T-cell (primary cell): ENCODE data around the gene GNG7. TPM values are rescaled to one million over a fixed set of nuclear protein-coding genes. Genes with fewer than 3 reads are reported as not detected.
"Not testable (repeated sequence)": the region's sequence is repeated elsewhere in the genome, so short reads cannot be mapped to it uniquely, and the experiment has no call there.

Experiments used
- ATAC-seq, 4 experiments: fragments of 200-7000 bp in 3 of 4; fragments of 150-1000 bp in 1 of 4; cut with Tn5 transposase; replicated peaks in 1 of 4; 1 replicate in 3 of 4; 2 replicates in 1 of 4; pipeline ENCODE4 v1.10.0; 2021; ENCODE audit warnings: moderate library complexity in 3 of 4, mild to moderate bottlenecking in 2 of 4, moderate number of reproducible peaks in 1 of 4
- CTCF ChIA-PET, 2 donors: fragments of 300-600 bp; sonication (Branson Sonifier 250); formaldehyde crosslinking; loops; one replicate each; lab custom pipeline; 2022; ENCODE audit warnings: antibody characterized with exemption in 2 of 2; lab: Charles Lee
- POLR2A ChIA-PET, 2 donors: fragments of 300-600 bp; sonication (Branson Sonifier 250); formaldehyde crosslinking; loops; one replicate each; lab custom pipeline; 2022; ENCODE audit warnings: antibody characterized with exemption in 2 of 2; lab: Charles Lee
- DNase-seq, 35 experiments: peaks; one replicate each; pipeline versions ENCODE4 v3.0.0 to v3.0.0-alpha.2; 2013 to 2023
- H3K27ac ChIP-seq: one replicate; pipeline ENCODE4 v1.5.1; 2013; ENCODE audit warnings: low read length
- H3K27me3 ChIP-seq, 2 experiments: replicated peaks in 1 of 2; 1 replicate in 1 of 2; 2 replicates in 1 of 2; pipeline versions ENCODE4 v1.6.1 to v1.7.0; 2013; ENCODE audit warnings: low read length in 1 of 2, mixed read lengths in 1 of 2; ENCODE audit not compliant: control insufficient read depth in 2 of 2, insufficient read depth in 2 of 2; ENCODE audit errors: extremely low read depth in 1 of 2
- H3K36me3 ChIP-seq, 2 donors: 1 replicate in 1 of 2; 2 replicates in 1 of 2; pipeline versions ENCODE4 v1.6.1 to v1.7.0; 2013; ENCODE audit warnings: low read length in 1 of 2; ENCODE audit not compliant: control insufficient read depth in 2 of 2, insufficient read depth in 1 of 2; ENCODE audit errors: extremely low read depth in 1 of 2
- H3K4me1 ChIP-seq, 2 experiments: 1 replicate in 1 of 2; 2 replicates in 1 of 2; pipeline versions ENCODE4 v1.6.1 to v1.7.0; 2013; ENCODE audit warnings: low read length in 2 of 2, mixed read lengths in 1 of 2; ENCODE audit not compliant: insufficient read depth in 2 of 2, control insufficient read depth in 1 of 2; ENCODE audit errors: extremely low read depth in 1 of 2
- H3K4me3 ChIP-seq, 2 donors: 1 replicate in 1 of 2; 2 replicates in 1 of 2; pipeline versions ENCODE4 v1.5.1 to v1.7.0; 2013; ENCODE audit warnings: mild to moderate bottlenecking in 2 of 2, low read length in 1 of 2, moderate library complexity in 1 of 2; ENCODE audit not compliant: control insufficient read depth in 1 of 2; ENCODE audit errors: extremely low read depth in 1 of 2
- H3K9me3 ChIP-seq: 2 replicates; pipeline ENCODE4 v1.7.0; 2013
- H3K27ac Mint-ChIP-seq, 2 donors: one replicate each; pipeline ENCODE4 v1.8.0; 2020 to 2021; ENCODE audit warnings: mild to moderate bottlenecking in 2 of 2, mixed read lengths in 2 of 2
- H3K27me3 Mint-ChIP-seq, 2 donors: one replicate each; pipeline ENCODE4 v1.8.0; 2021 to 2022; ENCODE audit warnings: mixed read lengths in 2 of 2
- H3K36me3 Mint-ChIP-seq: one replicate; pipeline ENCODE4 v1.8.0; 2021; ENCODE audit warnings: mixed read lengths
- H3K4me1 Mint-ChIP-seq, 3 donors: one replicate each; pipeline ENCODE4 v1.8.0; 2020 to 2022; ENCODE audit warnings: mixed read lengths in 3 of 3, mild to moderate bottlenecking in 1 of 3
- H3K4me3 Mint-ChIP-seq, 3 donors: one replicate each; pipeline ENCODE4 v1.8.0; 2020 to 2022; ENCODE audit warnings: mild to moderate bottlenecking in 3 of 3, mixed read lengths in 3 of 3, moderate library complexity in 3 of 3
- H3K9me3 Mint-ChIP-seq, 3 donors: one replicate each; pipeline ENCODE4 v1.8.0; 2020 to 2022; ENCODE audit warnings: mixed read lengths in 3 of 3
- WGBS: methylation state at CpG from one replicate; pipeline ENCODE4 v1.1.5; 2013; ENCODE audit warnings: missing lambda C conversion rate; ENCODE audit not compliant: insufficient coverage; 5-methylcytosine and 5-hydroxymethylcytosine counted together
- total RNA-seq, 35 experiments: library from RNA in 6 of 35; stranded (reverse) in 6 of 35; fragments of 120-200 nt in 1 of 35; gene quantifications; one replicate each; pipeline versions ENCODE4 v1.2.1 to v1.2.4 and lab custom pipeline; 2013 to 2026

GNG7 gene
- total RNA-seq, 5 donors from 2014 or later (not counting 1 experiment from before 2014, with no cell fraction given): 4.5 to 7.2 (median 5.7) TPM

- WGBS: 96% methylated on average over 11 of the region's 13 CpGs
- H3K9me3 Mint-ChIP-seq: no peaks in the 10 kb centered on the region
- no peak overlapping the region for H3K27ac ChIP-seq
- H3K27me3 Mint-ChIP-seq: no peaks in the 10 kb centered on the region
- POLR2A ChIA-PET: no interaction called here
- H3K4me3 ChIP-seq: no peak overlapping the region
- H3K9me3 ChIP-seq: no peaks in the 10 kb centered on the region
- no peaks in the 10 kb centered on the region for H3K36me3 ChIP-seq
- H3K27me3 ChIP-seq: no peaks in the 10 kb centered on the region
- H3K4me1 Mint-ChIP-seq: peaks cover 18 to 30% (median 29%) of the 10 kb centered on the region in 3 donors
- H3K4me3 Mint-ChIP-seq: no peak overlapping the region
- H3K36me3 Mint-ChIP-seq: no peaks in the 10 kb centered on the region
- ATAC-seq (no peak), DNase-seq (no peak)
- H3K4me1 ChIP-seq: peaks cover 6 to 22% of the 10 kb centered on the region in 2 experiments
- no peak overlapping the region for H3K27ac Mint-ChIP-seq
- CTCF ChIA-PET: no interaction called here
These were observed 142.1 kb downstream of the GNG7 start for GRCh38 chr19:2560369-2560768.

- H3K4me1 Mint-ChIP-seq: peaks cover 18 to 29% (median 28%) of the 10 kb centered on the region in 3 donors
- ChIA-PET POLR2A (no interaction called here), CTCF (no interaction called here)
- no peaks in the 10 kb centered on the region for H3K27me3 Mint-ChIP-seq
- Histone ChIP-seq H3K36me3 (no peaks in the 10 kb centered on the region), H3K4me1 (peaks cover 6 to 22% of the 10 kb centered on the region in 2 experiments), H3K4me3 (no peak overlapping the region), H3K9me3 (no peaks in the 10 kb centered on the region), H3K27me3 (no peaks in the 10 kb centered on the region), H3K27ac (no peak overlapping the region)
- WGBS: no CpG with 5 or more reads among the region's 2 CpGs
- DNase-seq: no peak
- no peak for ATAC-seq
- H3K27ac Mint-ChIP-seq: no peak overlapping the region
- no peak overlapping the region for H3K4me3 Mint-ChIP-seq
- H3K36me3 Mint-ChIP-seq: no peaks in the 10 kb centered on the region
- no peaks in the 10 kb centered on the region for H3K9me3 Mint-ChIP-seq
These were observed 144.0 kb downstream of the GNG7 start for GRCh38 chr19:2558543-2558942.

DNA sequence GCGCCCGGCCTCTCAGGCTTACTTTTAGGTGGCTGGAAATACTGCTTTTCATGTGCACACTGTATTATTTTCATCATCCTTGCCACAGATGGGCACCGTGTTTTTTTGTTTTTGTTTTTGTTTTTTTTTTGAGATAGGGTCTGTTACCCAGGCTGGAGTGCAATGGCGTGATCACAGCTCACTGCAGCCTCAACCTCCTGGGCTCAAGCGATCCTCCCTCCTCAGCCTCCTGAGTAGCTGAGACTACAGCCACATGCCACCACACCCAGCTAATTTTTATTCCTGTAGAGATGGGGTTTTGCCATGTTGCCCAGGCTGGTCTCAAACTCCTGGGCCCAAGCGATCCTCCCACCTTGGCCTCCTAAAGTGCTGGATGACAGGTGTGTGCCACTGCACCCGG is 144.4 kb downstream of the GNG7 start:
- H3K27me3 ChIP-seq, POLR2A ChIA-PET, H3K9me3 ChIP-seq, DNase-seq, H3K9me3 Mint-ChIP-seq, H3K27ac Mint-ChIP-seq, ATAC-seq, H3K36me3 Mint-ChIP-seq, CTCF ChIA-PET, H3K36me3 ChIP-seq, H3K27me3 Mint-ChIP-seq, H3K4me3 Mint-ChIP-seq, H3K4me3 ChIP-seq, H3K27ac ChIP-seq: not testable (repeated sequence)
- 52% methylated on average over 3 of the region's 7 CpGs for WGBS
- peaks cover 17 to 28% (median 25%) of the 10 kb centered on the region in 3 donors for H3K4me1 Mint-ChIP-seq
- H3K4me1 ChIP-seq: peaks cover 6 to 22% of the 10 kb centered on the region in 2 experiments

GRCh38 chr19:2557093-2557440 is 145.4 kb downstream of the GNG7 start:
- 93% methylated on average over 17 of the region's 17 CpGs for WGBS
- H3K4me3 ChIP-seq: no peak overlapping the region
- no peaks in the 10 kb centered on the region for H3K27me3 ChIP-seq
- ChIA-PET POLR2A (no interaction called here), CTCF (no interaction called here)
- DNase-seq: no peak
- no peak overlapping the region for H3K4me3 Mint-ChIP-seq
- no peaks in the 10 kb centered on the region for H3K36me3 ChIP-seq
- H3K27ac Mint-ChIP-seq: no peak overlapping the region
- no peaks in the 10 kb centered on the region for H3K36me3 Mint-ChIP-seq
- H3K27ac ChIP-seq: no peak overlapping the region
- H3K4me1 Mint-ChIP-seq: peaks cover 22 to 32% (median 25%) of the 10 kb centered on the region in 3 donors
- peaks cover 7 to 22% of the 10 kb centered on the region in 2 experiments for H3K4me1 ChIP-seq
- ATAC-seq: no peak
- H3K9me3 ChIP-seq: no peaks in the 10 kb centered on the region
- H3K9me3 Mint-ChIP-seq: no peaks in the 10 kb centered on the region
- H3K27me3 Mint-ChIP-seq: no peaks in the 10 kb centered on the region

- no peak for DNase-seq
- ChIA-PET CTCF (no interaction called here), POLR2A (no interaction called here)
- Histone ChIP-seq H3K4me3 (no peak overlapping the region), H3K27ac (no peak overlapping the region), H3K36me3 (no peaks in the 10 kb centered on the region), H3K9me3 (no peaks in the 10 kb centered on the region), H3K27me3 (no peaks in the 10 kb centered on the region), H3K4me1 (peaks cover 7 to 22% of the 10 kb centered on the region in 2 experiments)
- H3K4me3 Mint-ChIP-seq: no peak overlapping the region
- WGBS: 77% methylated on average over 36 of the region's 37 CpGs
- H3K27me3 Mint-ChIP-seq: no peaks in the 10 kb centered on the region
- no peaks in the 10 kb centered on the region for H3K36me3 Mint-ChIP-seq
- no peaks in the 10 kb centered on the region for H3K9me3 Mint-ChIP-seq
- ATAC-seq: no peak
- H3K27ac Mint-ChIP-seq: no peak overlapping the region
- peaks cover 20 to 31% (median 24%) of the 10 kb centered on the region in 3 donors for H3K4me1 Mint-ChIP-seq
These were observed 146.0 kb downstream of the GNG7 start for GRCh38 chr19:2556221-2557092.

GRCh38 chr19:2555422-2556220 is 146.9 kb downstream of the GNG7 start:
- POLR2A ChIA-PET: no interaction called here
- WGBS: 94% methylated on average over 39 of the region's 42 CpGs

More at GRCh38 chr19:2555422-2556220, 146.9 kb downstream of the GNG7 start:
- no peaks in the 10 kb centered on the region for H3K36me3 Mint-ChIP-seq
- Histone ChIP-seq H3K36me3 (no peaks in the 10 kb centered on the region), H3K27me3 (no peaks in the 10 kb centered on the region), H3K4me3 (no peak overlapping the region), H3K4me1 (peaks cover 2 to 18% of the 10 kb centered on the region in 2 experiments), H3K9me3 (no peaks in the 10 kb centered on the region), H3K27ac (no peak overlapping the region)
- CTCF ChIA-PET: interaction anchor here (0.6 to 1.3 kb wide), 2 partner anchors 38 to 56 kb away, joined by 3 read pairs; no protein-coding TSS in a partner anchor
- H3K27ac Mint-ChIP-seq: no peak overlapping the region
- H3K27me3 Mint-ChIP-seq: no peaks in the 10 kb centered on the region
- no peak overlapping the region for H3K4me3 Mint-ChIP-seq
- H3K4me1 Mint-ChIP-seq: peaks cover 20 to 30% (median 21%) of the 10 kb centered on the region in 3 donors
- no peaks in the 10 kb centered on the region for H3K9me3 Mint-ChIP-seq
- ATAC-seq (no peak), DNase-seq (no peak)
